NCI-H2107 (cell line): ENCODE data around the gene AGAP1.

Experiments
- DNase-seq: peaks from one replicate; lab custom pipeline; 2025; lab: John Stamatoyannopoulos, UW

The AGAP1 gene

GRCh38 chr2:235609321-235609720, 115.5 kb downstream of the AGAP1 start:
- DNase-seq = no peak

GRCh38 chr2:235609746-235610145, 115.9 kb downstream of the AGAP1 start:
- DNase-seq = no peak

- no peak for DNase-seq
These were observed 116.9 kb downstream of the AGAP1 start for GRCh38 chr2:235610696-235611257.

DNA sequence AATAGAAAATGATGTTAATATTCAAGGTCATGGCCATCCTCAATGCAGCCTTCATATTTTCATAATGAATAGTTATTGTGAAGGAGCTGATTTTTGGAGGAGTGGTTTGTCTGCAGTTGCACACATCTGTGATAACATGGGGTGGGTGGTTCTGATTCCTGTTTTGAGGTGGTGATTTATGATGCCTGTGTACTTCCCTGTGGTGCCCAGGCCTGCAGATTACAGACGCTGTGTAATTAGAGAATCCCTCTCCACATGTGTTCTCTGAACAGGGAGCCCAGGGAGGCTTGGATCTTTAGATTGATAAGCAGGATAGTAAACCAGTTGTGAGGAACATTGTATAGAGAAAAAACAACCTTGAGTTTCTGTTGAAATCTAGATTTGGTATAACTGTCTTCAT, 117.5 kb downstream of the AGAP1 start:
- DNase-seq = no peak

- DNase-seq = no peak
These were observed 117.9 kb downstream of the AGAP1 start for GRCh38 chr2:235611756-235612155.

- DNase-seq = no peak
These were observed 118.5 kb downstream of the AGAP1 start for GRCh38 chr2:235612181-235612950.

GRCh38 chr2:235613649-235614048, 119.8 kb downstream of the AGAP1 start:
- no peak for DNase-seq

GRCh38 chr2:235614176-235614860, 120.5 kb downstream of the AGAP1 start:
- DNase-seq = no peak

DNA sequence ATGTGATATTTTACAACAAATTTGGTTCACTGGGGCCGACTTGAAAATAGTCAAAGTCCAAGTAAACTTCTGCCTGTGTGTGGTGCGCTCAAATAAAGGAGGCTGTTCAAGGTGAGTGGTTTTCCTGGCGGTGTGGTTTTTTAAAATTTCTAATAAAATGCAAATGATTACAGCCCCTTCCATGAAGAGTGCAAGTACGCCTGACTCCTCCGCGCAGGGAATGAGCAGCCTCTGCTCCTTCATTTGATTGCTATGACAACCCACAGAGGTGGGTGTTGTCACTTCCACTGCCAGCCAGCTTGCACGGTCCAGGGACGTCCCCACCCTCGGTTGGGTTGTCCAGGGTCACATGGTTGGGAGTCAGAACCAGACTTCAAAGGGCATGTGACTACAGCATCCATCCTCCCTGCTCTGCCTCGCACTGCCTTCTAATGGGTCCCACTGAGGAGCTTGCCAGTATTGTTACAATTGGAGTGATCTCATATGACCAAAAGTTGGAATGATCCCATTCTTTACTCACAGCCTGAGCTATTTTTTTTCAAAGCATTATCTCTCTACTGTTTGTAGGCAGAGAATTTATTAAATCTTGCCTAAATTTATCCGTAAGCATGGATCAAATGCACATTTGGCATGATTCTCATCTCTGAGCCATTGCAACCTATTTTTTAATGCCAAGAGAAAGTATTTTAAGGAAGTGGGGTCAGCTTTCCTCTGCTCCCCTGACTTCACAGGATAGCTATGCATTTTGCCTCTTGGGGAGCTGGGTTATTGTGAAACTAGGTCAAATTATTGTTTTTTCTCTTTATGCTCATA, 121.3 kb downstream of the AGAP1 start:
- no peak for DNase-seq

GRCh38 chr2:235616885-235617284, 123.0 kb downstream of the AGAP1 start:
- no peak for DNase-seq

DNA sequence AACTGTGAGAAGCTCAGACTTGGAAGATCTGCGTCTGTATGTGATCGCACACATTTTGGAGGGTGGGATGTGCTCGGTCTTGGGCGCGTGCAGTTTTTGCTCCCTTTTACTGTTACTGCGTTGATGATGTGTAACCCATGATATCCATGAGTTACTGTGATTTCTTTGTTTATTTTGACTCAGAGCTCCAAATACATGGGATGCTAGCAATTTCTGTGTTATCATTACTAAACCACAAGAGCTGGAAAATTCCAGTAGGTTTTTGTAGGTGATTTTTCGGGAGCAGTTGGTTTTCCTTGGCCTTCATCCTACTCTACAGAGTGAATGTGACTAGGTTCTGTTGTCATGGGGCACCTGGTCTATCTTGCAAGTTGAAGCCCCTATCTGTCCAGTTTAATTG, 124.2 kb downstream of the AGAP1 start:
- DNase-seq = no peak

GRCh38 chr2:235619544-235619943, 125.7 kb downstream of the AGAP1 start:
- no peak for DNase-seq

GRCh38 chr2:235621736-235622135, 127.9 kb downstream of the AGAP1 start:
- DNase-seq = no peak

DNA sequence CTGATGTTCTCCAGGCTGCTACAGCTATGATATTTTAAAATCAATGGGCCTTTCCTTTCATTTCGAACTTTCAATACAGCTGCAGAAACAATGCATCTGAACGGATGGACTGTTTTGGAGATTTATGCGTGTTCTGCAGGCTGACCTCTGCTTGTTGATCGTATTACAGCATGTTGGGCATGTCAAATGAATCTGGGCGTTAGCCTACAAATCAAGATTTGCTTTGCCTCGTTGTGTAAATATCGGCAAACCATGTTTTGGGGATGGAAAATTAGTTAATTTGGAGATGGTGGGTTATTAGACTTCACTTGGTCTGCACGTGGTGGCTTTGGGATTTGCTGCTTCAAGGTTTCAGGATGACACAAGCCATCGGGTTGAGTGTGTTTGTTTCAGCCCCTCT, 129.3 kb downstream of the AGAP1 start:
- no peak for DNase-seq

DNA sequence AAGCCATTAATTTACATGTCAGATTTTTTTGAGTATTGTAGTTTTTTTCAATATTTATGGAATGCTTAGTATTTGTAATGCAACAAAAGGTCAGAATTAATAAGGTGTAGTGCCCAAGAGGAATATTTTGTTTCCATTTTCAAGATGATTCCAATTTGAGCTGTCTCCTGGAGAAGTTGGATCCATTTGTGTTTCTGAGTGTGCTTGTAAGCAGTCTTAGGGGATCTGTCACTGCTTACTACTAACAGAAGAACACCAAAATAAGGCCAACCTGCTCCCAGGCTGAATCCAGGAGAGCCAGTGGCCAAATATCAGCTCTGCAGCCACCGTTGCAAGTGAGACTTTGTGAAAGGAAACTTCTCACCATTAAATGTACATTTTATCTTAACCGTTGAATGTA, 129.9 kb downstream of the AGAP1 start:
- DNase-seq = no peak

GRCh38 chr2:235626658-235627057, 132.8 kb downstream of the AGAP1 start:
- DNase-seq = no peak

DNA sequence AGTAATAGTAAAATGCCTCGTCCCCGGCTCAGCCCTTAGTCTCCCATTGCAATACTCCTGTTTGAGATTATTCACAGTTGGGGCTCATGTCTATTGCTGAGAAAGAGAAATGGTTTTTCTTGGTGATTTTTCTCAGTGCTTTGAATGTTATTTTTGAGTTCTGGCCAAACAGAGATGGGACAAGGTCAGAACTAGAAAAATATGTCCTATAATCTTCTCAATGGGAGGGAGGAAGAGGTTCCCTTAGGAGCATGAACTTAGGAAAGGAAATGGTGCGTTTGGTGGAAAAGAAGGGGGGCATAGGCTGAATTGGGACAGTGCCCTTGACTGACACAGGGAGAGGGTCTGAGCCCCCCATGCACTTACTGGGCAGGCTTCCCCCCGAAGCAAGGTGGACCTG, 133.8 kb downstream of the AGAP1 start:
- no peak for DNase-seq

DNA sequence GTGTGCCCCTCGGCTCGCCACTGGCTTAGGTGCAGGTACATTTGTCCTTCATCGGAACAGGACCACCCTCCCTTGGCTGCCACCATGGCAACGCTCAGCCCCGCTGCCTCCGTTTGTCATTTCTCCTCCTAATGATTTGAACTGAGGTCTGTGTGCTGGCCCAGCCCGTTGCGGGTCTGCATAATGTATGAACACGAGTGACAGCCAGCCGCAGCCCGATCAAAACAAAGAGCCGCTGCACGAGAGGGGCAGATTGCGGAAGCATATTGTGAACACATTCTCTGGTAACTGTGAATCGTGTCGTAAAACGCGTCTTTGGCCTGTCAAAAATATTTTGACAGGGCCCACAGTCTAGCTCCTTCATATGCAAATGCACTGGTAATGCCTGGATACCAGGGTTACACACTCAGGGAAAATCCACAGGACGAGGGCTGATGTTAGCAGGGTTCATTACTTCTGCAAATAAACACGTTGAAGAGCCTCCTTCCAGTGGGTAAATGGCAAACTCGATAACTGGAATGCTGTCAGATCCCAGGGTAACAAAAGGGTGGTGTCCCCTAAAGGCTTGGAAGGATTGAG, 137.0 kb downstream of the AGAP1 start:
- no peak for DNase-seq

DNA sequence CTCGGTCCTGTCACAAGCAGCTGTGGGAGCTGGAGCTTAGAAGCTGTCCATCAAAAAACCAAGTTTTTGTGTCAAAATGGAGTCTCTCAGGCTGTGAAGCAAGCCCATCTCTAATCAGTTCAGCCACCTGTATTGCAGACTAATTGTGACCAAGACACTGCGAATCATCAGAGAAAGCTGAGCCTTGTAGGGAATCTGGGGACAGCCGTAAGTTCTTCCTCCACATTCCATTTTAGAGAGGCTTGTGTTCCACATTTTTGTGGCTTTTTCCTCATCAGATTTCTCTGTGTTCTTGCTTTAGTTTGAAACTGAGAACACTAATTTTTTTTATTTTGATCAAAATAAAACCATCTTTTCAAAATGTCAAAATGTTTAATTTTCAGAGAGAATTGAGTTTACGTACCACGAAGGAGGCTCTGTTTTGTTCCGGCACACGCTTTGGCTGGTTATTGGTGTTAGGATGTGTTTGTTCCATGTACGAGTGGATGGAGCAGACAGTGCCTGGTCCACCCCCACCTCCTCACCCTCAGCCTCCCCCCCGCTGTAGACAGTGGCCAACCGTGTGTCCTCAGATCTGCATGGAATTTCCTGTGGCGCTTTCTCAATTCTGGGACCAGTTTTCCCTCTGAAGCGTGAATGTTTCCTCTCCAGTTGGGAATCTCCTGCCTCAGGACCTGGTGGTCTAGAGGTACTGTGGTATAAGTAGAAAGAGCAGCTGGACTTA, 140.8 kb downstream of the AGAP1 start:
- DNase-seq = no peak

- no peak for DNase-seq
These were observed 142.7 kb downstream of the AGAP1 start for GRCh38 chr2:235636546-235636945.

GRCh38 chr2:235637896-235638295, 144.1 kb downstream of the AGAP1 start:
- DNase-seq = no peak
